ENCODE results near the gene NPAT. TPM values are rescaled to one million over a fixed set of nuclear protein-coding genes. Genes with fewer than 3 reads are reported as not detected.

The NPAT gene
- total and polyA plus RNA-seq, 7 donors: 1.6 to 15.7 (median 12.1) TPM

DNA sequence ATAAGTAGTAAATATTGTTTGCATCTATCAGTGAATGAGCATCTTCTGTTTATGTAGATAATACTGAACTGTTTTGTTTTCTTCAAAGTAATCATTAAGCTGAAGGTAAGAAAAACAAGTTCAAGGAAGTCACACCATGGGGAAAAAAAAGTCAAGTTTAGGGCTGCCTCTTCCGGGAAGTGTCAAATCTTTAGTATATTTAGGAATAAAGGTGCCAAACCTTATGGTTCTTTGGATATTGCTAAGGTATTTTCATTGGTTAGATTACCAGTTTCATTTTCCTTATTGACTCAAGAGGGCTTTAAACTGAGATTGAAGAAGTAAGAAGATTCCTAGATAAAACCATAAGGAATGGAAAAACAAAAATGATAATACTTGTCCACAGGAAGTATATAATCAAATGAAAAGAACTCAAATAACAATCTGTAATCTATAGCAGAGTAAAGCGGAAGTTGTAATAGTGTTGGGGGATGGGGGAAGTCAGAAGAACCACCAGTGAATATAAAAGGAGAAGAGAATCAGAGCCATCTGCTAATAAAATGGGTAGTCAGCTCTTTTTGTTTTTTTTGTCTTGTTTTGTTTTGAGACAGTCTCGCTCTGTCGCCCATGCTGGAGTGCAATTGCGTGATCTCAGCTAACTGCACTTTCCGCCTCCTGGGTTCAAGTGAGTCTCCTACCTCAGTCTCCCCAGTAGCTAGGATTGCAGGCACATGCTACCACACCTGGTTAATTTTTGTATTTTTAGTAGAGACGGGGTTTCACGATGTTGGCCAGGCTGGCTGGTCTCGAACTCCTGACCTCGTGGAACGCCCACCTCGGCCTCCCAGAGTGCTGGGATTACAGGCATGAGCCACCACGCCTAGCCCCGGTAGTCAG lies 2.7 kb upstream of the NPAT start:
- DNase-seq: no peak
- 62 to 87% methylated on average over 14 of the region's 14 CpGs for WGBS, 2 donors
- Histone ChIP-seq H3K27me3 (no peaks in the 10 kb centered on the region), H3K9me3 (no peaks in the 10 kb centered on the region), H3K36me3 (peaks cover 5 to 28% (median 13%) of the 10 kb centered on the region in 4 donors), H3K4me3 (peak overlapping the region in 2 of 4 donors; percentile 2 to 82), H3K4me1 (peaks cover 0 to 35% (median 28%) of the 10 kb centered on the region in 4 donors), H3K27ac (peak overlapping the region; percentile 9 to 95 (median 91))
- intact Hi-C loops (cut with DNase I): loop anchor here (1.0 to 5.0 kb wide), 3 partner anchors 242 to 442 kb away; partner anchors contain the start of genes C11orf65, DDX10 and POGLUT3
- TF ChIP-seq EP300 (IDR thresholded peaks at IDR 0.05) (no peak), POLR2AphosphoS5 (IDR thresholded peaks at IDR 0.05) (no peak), POLR2A (IDR thresholded peaks at IDR 0.05) (no peak)
- TF ChIP-seq, protein P1, sequence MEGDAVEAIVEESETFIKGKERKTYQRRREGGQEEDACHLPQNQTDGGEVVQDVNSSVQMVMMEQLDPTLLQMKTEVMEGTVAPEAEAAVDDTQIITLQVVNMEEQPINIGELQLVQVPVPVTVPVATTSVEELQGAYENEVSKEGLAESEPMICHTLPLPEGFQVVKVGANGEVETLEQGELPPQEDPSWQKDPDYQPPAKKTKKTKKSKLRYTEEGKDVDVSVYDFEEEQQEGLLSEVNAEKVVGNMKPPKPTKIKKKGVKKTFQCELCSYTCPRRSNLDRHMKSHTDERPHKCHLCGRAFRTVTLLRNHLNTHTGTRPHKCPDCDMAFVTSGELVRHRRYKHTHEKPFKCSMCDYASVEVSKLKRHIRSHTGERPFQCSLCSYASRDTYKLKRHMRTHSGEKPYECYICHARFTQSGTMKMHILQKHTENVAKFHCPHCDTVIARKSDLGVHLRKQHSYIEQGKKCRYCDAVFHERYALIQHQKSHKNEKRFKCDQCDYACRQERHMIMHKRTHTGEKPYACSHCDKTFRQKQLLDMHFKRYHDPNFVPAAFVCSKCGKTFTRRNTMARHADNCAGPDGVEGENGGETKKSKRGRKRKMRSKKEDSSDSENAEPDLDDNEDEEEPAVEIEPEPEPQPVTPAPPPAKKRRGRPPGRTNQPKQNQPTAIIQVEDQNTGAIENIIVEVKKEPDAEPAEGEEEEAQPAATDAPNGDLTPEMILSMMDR (IDR thresholded peaks at IDR 0.05): no peak

DNA sequence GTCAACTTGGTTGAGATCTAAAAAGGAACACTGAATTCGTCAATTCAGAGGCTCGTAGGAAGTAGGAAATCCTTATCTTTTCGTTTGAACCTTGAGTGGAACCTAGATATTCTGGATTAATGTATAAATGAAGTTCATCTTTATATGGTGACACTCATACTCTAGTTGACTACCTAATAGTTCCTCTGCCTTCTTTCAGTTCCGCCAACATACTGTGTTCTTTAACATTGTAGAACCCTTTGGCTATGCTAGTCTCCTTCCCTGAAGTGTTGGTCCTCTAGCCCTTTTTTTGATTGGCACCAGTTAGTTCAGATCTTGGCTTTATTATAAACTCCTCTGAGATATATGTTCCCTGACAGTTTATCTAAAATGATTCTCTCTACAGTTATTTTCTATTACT lies 1.9 kb upstream of the NPAT start:
- Histone ChIP-seq H3K27ac (peak overlapping the region; percentile 90 to 95 (median 94)), H3K27me3 (no peaks in the 10 kb centered on the region), H3K36me3 (peaks cover 0 to 20% (median 5%) of the 10 kb centered on the region in 4 donors), H3K9me3 (no peaks in the 10 kb centered on the region), H3K4me1 (peaks cover 0 to 35% (median 28%) of the 10 kb centered on the region in 4 donors), H3K4me3 (peak overlapping the region in 3 of 4 donors; percentile 65 to 82 (median 69))
- intact Hi-C loops (cut with DNase I): loop anchor here (1.0 to 5.0 kb wide), 3 partner anchors 243 to 443 kb away; partner anchors contain the start of genes C11orf65, DDX10 and POGLUT3
- no peak for DNase-seq
- WGBS, 2 donors: 54 to 85% methylated on average over 4 of the region's 4 CpGs
- no peak for TF ChIP-seq POLR2AphosphoS5 (IDR thresholded peaks at IDR 0.05)
- no peak for TF ChIP-seq POLR2A (IDR thresholded peaks at IDR 0.05)
- TF ChIP-seq, protein P1 (IDR thresholded peaks at IDR 0.05): no peak
- TF ChIP-seq EP300 (IDR thresholded peaks at IDR 0.05): no peak

DNA sequence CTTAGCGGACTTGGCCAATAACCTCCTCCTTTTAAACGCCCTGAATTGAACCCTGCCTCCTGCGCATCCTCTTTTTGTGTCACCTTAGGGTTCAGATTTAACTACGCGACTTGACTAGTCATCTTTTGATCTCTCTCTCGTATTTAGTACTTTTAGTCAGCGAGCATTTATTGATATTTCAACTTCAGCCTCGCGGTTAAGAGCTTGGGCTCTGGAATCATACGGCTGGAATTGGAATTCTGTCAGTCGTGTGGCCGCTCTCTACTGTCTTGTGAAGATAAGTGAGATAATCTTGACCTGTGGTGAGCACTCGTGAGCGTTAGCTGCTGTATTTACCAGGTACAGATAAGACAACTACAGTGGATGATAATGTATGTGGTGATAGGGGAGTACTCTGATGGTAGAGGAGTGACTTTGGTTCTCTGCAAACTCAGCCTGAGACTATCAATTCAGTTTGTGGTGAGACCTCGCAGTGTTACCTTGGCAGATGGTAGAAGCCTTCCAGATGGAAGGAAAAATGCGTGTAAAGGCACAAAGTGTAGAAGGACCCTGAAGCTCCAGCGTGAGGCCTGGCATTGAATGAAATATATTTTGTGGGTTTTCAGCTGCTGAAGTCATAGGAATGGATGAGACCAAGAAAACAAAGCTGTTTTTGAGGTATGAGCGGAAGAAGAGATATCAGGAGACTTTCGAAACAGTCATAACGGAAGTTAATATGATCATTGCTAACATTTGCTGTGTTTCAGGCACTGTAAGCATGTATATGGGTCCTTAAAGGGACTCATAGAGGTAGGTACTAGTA lies 1.1 kb upstream of the NPAT start:
- Histone ChIP-seq H3K4me3 (peak overlapping the region; percentile 65 to 82 (median 72)), H3K27me3 (no peaks in the 10 kb centered on the region), H3K4me1 (peaks cover 0 to 35% (median 28%) of the 10 kb centered on the region in 4 donors), H3K36me3 (peaks cover 0 to 12% (median under 1%) of the 10 kb centered on the region in 4 donors), H3K9me3 (no peaks in the 10 kb centered on the region), H3K27ac (peak overlapping the region; percentile 90 to 95 (median 94))
- TF ChIP-seq, protein P1 (IDR thresholded peaks at IDR 0.05): no peak
- TF ChIP-seq POLR2A (IDR thresholded peaks at IDR 0.05) (no peak), POLR2AphosphoS5 (IDR thresholded peaks at IDR 0.05) (no peak), EP300 (IDR thresholded peaks at IDR 0.05) (no peak)
- DNase-seq: no peak
- whole genome bisulfite sequencing, 2 donors: 9 to 14% methylated on average over 20 of the region's 20 CpGs
- intact Hi-C loops (cut with DNase I): loop anchor here (1.0 to 5.0 kb wide), 5 partner anchors 103 to 444 kb away; partner anchors contain the start of genes ACAT1, C11orf65, CUL5 and DDX10

DNA sequence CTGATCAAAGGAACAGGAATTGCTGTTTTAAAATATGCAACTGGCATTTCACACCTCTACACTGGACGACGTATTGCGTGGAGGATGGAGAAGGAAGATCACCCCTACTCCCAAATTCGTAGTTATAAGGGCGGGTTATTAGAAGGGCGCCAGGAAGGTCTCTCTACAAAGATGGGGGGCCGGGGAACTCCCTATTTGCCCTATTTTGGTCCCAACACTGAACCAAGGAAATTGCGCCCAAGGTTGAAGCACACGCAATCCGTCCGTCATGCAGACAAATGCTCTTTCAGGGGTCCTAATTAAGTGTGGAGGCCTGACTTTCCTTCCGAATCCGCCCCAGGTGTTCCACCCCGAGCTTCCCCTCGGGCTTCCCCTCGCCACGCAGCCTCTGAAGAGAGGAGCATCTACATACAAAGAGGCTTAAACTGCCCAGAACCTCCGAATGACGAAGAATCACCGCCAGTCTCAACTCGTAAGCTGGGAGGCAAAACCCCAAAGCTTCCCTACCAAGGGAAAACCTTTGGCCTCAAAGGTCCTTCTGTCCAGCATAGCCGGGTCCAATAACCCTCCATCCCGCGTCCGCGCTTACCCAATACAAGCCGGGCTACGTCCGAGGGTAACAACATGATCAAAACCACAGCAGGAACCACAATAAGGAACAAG lies 396 bp downstream of the NPAT start:
- Histone ChIP-seq H3K9me3 (no peaks in the 10 kb centered on the region), H3K27me3 (no peaks in the 10 kb centered on the region), H3K4me1 (peaks cover 0 to 35% (median 28%) of the 10 kb centered on the region in 4 donors), H3K27ac (peak overlapping the region; percentile 90 to 95 (median 94)), H3K36me3 (no peaks in the 10 kb centered on the region), H3K4me3 (peak overlapping the region; percentile 69 to 82 (median 74))
- no peak for DNase-seq
- intact Hi-C loops (cut with DNase I): loop anchor here (2.0 to 5.0 kb wide), 4 partner anchors 101 to 445 kb away; partner anchors contain the start of genes ACAT1, CUL5, DDX10 and POGLUT3
- TF ChIP-seq POLR2A (IDR thresholded peaks at IDR 0.05) (no peak), POLR2AphosphoS5 (IDR thresholded peaks at IDR 0.05) (no peak), EP300 (IDR thresholded peaks at IDR 0.05) (no peak)
- TF ChIP-seq, protein P1 (IDR thresholded peaks at IDR 0.05): no peak
- WGBS, 2 donors: 0% methylated on average over 29 of the region's 29 CpGs
